ENCODE measurements around the gene BTBD8. TPM values are rescaled to one million over a fixed set of nuclear protein-coding genes. Genes with fewer than 3 reads are reported as not detected.

BTBD8 gene
- total RNA-seq, 2 experiments from 2014 or later = 1.8 to 2.4 TPM

Other genes starting within 250 kb of the BTBD8 start
- 1 to 10 TPM; 4.2 to 4.5 TPM for gene TGFBR3, start 194.2 kb upstream of the BTBD8 start, total RNA-seq
- not detected for gene BRDT, start 130.9 kb upstream of the BTBD8 start, total RNA-seq
- 1 to 10 TPM in 1 of 2 experiments, under 1 TPM in 1; 0.94 to 1.0 TPM for gene EPHX4, start 50.4 kb upstream of the BTBD8 start, total RNA-seq
- not detected for gene SETSIP, start 4.9 kb upstream of the BTBD8 start, total RNA-seq
- gene C1orf146, start 137.6 kb downstream of the BTBD8 start, total RNA-seq = not detected
- gene GLMN, start 218.6 kb downstream of the BTBD8 start, total RNA-seq = 10 to 100 TPM; 10.8 to 17.6 TPM
- 10 to 100 TPM; 33.4 to 39.0 TPM for gene RPAP2, start 218.7 kb downstream of the BTBD8 start, total RNA-seq

All from activated CD4-positive, alpha-beta T cell treated with anti-CD3 and anti-CD28 coated beads for 36 hours (primary cell).